Stimulated activated CD4-positive, alpha-beta T cell treated with anti-CD3 and anti-CD28 coated beads, Interleukin-1b, Interleukin-23, amount 100 ng/mL, for 4 hours (primary cell): ENCODE results near the gene KRT17.
"Not testable (repeated sequence)": the region's sequence is repeated elsewhere in the genome, so short reads cannot be mapped to it uniquely, and the experiment has no call there.

Experiments
- DNase-seq, 2 donors: peaks; one replicate each; pipeline ENCODE4 v3.0.0-alpha.2; 2020; ENCODE audit warnings: low read depth in 2 of 2

The KRT17 gene

DNA sequence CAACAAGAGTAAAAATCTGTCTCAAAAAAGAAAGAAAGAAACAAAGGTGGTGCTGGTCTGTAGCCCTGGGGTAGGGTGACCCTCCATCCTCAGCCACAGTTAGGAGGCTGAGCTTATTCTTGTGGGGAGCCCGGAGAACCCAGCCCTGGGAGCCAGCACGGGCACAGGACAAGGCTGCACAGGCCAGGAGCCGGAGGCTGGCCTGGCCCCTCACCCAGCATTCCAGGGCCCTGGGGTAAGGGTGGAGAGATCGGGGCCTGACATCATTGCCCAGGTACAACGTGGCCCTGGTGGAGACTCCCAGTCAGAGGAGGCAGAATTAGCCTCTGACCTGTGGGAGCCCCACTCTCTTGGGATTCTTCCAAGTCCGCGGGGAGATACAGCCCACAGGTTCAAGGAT, 10.3 kb upstream of the KRT17 start:
- DNase-seq: no peak

DNA sequence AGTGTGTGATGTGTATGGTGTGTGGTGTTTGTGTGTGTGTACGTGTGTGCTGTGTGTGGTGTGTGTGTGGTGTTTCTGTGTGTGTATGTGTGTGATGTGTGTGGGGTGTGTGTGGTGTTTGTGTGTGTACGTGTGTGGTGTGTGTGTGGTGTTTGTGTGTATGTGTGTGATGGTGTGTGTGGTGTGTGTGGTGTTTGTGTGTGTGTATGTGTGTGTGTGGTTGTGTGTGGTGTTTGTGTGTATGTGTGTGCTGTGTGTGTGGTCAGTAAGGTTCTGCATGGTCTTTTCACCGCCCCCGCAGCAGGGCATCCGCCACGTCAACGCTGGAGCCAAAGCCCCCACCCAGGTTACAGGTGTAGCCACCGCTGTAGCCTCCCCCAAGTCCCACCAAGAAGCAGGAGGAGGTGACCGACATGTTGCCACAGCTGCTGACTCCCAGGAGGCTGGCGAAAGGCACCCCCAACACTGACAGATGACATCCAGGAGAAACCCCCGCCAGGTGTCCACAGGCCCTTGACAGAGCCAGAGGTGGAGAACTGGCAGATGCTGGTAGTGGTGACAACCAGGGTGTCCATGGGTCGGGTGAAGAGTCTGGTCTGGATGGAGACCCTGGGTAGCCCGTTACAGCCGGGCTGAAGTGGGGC, 9.3 kb upstream of the KRT17 start:
- DNase-seq: no peak

- no peak for DNase-seq
These were observed 8.2 kb upstream of the KRT17 start for GRCh38 chr17:41632482-41633105.

DNA sequence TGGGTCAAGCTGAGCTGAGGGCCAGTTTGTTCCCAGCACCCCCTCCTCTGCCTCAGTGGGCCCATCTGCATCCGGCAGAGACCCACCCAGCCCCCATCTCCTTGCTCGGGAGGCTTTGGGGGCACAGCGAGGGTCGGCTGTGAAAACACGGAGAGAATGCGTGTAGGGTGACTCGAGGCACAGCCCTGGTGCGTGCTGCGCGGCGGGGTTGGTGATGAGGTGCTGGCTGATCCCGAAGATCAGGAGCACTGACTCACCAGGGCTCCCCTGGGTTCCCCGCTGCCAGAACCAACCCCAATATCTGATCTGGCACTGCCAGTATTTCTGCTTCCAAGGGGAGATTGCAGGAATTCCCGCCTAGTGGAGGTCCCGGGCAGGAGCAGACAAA, 7.5 kb upstream of the KRT17 start:
- DNase-seq: no peak

DNA sequence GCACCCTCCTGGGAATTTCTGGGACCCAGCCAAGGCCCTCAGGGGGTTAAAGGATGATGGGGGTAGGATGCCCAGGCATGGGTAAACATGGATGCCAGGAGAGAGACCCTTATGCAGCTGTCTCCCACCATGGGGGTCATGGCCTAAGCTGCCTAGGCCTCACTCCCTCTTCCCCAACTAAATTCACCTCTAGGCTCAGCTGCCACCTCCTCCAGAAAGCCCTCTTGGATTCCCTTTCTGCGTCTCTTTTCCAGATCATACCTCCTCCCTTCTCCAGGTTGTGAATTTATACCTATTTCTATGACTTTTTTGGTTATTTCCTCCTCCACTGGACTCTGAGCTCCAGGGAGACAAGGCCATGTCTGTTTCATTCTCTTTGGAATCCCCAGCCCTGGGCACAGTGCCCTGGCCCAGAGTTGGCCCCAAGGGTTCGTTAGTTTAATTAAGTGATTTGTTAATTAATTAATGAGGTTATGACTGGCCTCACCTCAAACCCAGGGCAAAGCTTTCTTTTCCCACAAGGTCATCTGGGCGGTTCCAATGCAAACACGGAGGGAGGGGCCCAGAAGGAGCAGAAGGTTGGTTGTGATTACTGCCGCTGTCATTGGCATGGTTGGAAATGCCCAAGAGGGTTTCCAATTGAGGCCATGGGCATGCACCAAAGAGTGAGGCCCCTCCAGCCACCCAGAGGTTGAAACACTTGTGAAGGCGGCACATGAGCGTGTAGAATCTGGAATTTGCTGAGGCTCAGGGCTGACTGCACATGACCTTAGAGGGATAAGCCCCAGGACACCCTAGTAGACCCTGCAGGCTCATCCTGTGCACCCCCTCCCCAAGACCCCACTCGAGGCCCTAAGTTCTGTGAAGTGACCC, 6.9 kb upstream of the KRT17 start:
- no peak for DNase-seq

DNA sequence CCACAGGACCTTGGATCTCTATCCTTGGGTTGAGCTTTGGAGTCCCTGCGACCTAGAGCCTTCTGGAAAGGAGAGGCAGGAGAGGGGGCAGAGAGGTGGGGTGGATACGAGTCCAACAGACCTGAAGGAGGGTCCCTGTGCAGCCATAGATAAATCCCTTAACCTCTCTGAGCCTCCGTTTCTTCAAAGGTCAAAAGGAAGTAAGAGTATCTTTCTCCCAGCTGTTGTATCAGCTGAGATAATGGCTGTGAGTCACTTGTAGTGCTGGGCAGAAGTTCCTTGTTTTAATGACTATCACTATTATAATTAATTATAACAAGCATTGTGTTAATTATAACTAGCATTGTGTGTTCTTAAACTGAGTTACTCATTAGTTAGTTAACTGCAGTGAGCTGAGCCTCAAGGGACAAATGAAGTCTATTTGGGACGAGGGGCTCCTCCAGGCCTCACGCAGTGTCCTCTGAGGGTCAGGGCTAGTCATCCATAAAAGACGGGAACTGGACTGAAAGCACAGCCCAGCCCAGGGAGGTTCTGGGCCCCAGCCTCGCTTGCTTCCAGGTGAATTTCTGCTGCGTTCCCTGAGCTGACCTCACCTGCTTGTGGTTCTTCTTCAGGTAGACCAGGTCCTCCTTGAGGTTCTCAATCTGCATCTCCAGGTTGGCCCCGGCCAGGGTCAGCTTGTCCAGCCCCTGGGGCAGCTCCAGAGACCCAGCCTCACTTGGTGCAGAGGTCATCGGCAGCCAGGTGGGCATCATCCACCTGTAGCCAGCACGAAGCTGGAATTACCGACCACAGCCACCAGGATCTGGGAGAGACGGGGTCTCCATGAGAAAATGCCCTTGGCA, 5.7 kb upstream of the KRT17 start:
- no peak for DNase-seq

- no peak for DNase-seq
These were observed 4.9 kb upstream of the KRT17 start for GRCh38 chr17:41629316-41629715.

DNA sequence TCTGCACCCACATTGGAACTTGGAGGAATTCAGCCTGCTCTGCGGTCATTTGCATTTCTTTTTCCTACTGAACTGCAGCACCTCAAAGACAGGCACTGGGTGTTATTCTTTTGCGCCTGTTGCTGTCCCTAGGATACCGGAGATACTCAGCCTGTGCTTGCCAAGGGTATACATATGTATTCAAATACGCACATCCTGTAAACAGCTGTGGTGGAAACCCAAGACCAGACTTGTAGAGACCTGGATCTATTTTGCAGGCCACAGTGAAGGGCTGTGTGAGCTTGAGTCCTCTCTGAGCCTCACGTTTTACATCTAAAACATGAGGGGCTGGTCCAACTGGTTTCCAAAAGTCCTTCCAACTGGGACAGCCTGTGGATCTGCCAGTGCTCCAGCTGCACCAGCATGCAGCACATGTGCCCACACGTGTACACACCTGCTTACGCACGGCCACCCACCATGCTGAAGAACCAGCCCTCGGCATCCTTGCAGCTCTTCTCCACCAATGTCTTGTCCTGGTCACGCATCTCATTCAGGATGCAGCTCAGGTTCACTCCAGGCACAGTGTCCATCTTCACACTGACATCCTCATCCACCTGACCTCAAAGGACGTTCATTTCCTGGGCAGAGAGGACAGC, 4.4 kb upstream of the KRT17 start:
- not testable (repeated sequence) for DNase-seq

DNA sequence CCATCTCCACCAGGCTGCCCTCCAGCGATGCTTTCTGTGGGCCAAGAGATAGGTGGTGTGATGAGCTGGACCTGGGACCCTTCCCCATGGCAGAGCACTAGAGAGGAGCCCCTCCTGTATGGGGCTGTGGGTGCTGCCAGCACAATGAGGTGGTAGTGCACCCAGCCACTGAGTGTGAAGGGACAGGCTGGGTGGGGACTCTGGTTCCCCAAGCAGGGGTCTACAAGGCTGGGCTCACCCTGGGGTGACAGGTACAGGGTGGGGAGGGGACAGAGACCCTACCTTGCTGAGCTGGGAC, 3.6 kb upstream of the KRT17 start:
- DNase-seq: not testable (repeated sequence)

DNA sequence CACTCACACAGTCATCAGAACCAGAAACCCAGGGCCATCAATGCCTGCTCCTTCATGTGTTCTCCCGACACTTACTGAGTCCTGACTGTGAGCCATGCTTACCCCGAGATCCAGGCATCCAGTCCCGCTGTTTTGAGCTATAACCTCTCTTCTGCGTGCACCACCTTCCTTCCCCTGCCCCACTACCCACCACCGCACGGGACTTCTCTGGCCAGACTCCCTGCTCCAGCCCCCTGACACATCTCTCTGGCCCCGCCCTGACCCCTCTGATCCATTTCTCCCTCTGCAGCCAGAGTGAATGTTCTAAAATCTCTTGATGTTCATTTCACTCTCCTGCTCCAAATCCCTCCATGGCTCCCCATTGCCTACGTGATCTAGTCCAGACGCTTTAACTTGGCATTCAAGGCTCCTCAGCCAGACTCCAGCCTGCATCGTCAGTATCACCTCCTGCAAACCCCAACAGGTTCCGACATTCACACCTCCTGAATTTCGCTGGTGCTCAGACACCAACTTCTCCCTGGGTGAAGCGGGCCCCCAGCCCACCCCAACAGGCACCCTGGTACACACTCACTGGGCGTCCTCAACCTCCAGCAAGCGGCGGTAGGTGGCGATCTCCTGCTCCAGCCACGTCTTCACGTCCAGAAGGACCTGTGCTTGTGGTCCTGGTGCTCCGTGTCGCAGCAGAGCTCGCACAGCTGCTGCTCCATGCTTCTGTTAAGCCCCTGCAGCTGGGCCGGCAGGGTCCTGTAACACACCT, 3.1 kb upstream of the KRT17 start:
- no peak for DNase-seq

DNA sequence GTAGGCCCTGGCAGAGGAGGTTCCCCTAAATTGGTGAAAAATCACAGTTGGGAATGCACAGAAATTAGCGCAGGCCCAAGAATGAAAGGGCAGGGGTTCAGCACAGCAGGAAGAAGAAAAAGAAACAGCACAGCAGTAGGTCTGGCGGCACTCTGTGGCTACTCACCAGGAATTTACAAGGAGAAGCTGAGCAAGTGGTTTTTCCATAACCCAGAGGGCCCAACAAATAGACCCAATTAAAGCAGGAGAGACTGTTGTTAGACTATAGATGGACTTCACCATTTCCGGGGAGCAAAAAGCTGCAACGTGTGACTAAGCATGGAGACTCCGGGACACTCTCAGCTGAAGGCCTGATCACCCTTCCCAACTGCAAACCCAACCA, 2.5 kb upstream of the KRT17 start:
- DNase-seq: not testable (repeated sequence)

GRCh38 chr17:41626028-41626913, 1.9 kb upstream of the KRT17 start:
- DNase-seq: not testable (repeated sequence)

GRCh38 chr17:41625602-41626001, 1.2 kb upstream of the KRT17 start:
- DNase-seq: no peak

- not testable (repeated sequence) for DNase-seq
These were observed 1.1 kb downstream of the KRT17 start for GRCh38 chr17:41623184-41623861.

GRCh38 chr17:41622340-41623183, 1.8 kb downstream of the KRT17 start:
- DNase-seq: not testable (repeated sequence)

DNA sequence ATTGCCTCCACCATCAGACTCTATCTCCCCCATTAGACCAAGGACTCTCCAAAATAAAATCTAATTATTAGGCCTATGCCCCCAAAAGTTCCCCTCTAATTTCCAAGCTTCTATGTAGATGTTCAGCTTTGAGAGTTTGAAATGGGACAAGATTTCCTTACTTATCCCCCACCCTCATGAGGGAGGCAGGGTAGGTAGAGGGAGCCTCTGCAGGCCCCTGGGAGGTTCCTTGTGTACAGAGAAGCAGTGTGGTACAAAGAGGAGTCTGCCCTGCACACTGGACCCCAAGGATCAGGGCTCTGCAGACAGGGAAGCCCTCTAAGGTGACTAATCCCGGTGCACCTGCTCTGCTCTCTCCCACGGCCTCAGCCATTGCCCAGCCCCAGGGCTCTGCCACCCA, 2.5 kb downstream of the KRT17 start:
- no peak for DNase-seq

GRCh38 chr17:41621435-41621817, 2.9 kb downstream of the KRT17 start:
- DNase-seq: not testable (repeated sequence)
